ENCODE data around the gene GLYATL1B.
"Not testable (repeated sequence)": the region's sequence is repeated elsewhere in the genome, so short reads cannot be mapped to it uniquely, and the experiment has no call there.

Gene GLYATL1B

DNA sequence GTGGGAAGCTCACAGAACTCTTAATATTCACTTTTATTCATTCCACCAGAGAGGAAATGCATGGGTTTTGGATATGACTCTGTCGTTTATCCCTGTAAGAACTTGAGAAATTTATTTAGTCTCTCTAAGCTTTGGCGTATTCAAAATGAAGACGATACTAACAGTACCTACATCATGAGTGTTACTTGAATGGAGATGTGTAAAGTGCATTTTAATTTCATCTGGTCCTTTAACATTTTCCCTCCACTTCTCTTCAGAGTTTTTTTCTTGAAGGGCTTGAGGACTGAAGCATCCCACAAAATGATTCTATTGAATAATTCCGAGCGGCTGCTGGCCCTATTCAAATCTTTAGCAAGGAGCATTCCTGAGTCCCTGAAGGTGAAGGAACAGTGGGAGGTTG lies at the start of gene GLYATL1B:
Gene GLYATL1B, plus strand, starts transcription at position 301 of the 400 bp plus-strand sequence. Its CDS starts 0 bp downstream, at position 301.
- not testable (repeated sequence) for DNase-seq (ENCODE audit: low spot score)

- not testable (repeated sequence) for DNase-seq (ENCODE audit: low spot score)
These were observed 49.6 kb upstream of the GLYATL1B start for GRCh38 chr11:59036542-59036941.

DNA sequence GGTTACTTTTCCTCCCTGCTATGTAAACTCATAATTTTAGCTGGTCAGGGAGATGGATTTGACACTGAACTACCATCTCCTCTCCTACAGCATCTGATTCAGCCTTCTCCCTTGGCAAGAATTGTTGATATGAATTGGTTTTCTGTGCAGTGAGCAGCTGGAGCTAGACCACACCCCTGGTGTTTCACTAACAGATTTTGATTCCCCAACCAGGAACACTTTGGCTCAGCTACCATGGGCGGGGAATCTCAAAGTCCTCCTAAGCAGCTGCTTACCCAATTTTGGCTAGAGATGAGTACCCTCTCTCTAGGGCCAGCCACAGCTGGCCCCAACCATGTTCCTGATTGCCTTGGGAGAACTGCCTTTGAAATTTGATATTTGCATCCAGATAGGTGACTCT lies 48.7 kb upstream of the GLYATL1B start:
- DNase-seq (ENCODE audit: low spot score) = peak; percentile 12

DNA sequence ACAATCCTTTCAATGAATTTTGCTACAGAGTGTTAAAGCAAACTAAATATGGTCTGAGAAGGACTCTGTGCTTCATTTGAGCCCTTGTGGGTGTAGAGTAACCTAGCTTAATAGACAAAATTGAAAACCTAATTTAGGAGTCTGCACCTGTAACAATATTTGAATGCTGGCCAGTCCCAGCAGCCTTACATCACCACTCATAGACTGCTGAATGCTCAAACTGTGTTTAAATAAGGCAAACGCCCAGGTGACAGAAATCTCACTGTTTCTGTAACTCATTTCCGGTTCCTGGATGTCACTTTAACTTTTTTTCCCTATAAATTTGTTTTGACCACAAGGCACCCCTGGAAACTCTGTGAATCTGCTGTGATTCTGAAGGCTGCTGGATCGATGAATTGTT lies 45.5 kb upstream of the GLYATL1B start:
- no peak for DNase-seq (ENCODE audit: low spot score)

DNA sequence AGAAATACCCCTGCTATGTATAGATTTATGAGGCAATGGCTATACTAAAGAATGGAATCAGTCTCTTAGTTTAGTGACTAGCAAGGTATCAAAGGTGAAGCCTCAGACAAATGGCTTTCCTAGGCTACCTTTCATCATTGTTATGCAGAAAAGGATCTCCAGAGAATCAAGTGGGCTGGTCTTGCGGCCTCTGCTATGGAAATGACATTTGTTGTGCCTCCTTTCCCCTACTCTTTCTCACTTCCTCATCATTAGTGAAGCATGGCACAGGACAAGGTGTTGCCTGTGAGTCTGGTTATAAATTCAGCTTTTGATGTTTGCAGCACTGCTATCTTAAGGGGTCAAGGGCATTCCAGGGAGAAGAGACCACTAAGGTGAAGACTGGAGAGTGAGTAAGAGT lies 34.7 kb upstream of the GLYATL1B start:
- DNase-seq (ENCODE audit: low spot score) = not testable (repeated sequence)

- DNase-seq (ENCODE audit: low spot score) = not testable (repeated sequence)
These were observed 33.8 kb upstream of the GLYATL1B start for GRCh38 chr11:59052355-59052754.

DNA sequence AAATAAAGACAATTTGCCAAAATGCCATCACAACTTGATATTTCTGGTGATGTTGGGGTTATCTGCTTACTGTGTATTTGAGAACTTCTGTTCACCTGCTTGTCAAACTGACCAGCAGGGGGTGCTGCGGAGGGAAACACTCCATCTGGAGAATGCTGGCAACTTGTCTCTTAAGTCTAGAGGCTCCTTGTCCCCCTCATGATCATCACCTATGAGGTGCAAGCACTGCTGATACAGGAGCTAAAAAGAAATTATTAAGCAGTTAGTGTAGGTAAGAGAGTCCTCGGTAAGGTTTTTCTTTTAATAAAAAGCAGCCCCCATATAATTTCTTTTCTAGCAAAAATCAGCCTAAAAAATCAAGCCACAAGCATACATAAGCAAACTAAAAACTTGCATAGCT lies 32.7 kb upstream of the GLYATL1B start:
- peak; percentile 29 for DNase-seq (ENCODE audit: low spot score)

- peak; percentile 84 for DNase-seq (ENCODE audit: low spot score)
These were observed 27.7 kb upstream of the GLYATL1B start for GRCh38 chr11:59058120-59059033.

DNA sequence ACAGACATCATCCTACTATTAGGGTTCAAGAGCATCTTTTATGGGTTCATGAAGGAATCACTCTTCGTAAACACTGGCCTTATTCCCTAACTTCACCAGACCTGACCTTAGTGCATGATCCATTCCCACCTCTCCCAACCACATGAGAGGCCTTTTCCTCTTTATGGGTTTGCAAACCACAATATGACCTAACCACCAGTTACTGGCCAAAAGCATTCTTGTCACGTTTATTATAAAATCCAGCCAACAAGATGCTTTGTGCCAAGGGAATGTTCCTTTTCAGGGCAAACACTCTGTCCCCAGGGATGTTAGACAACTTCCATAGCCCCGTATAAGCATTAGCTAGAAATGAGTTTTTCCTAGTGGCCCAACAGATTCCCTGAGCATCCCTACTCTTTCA lies 26.0 kb upstream of the GLYATL1B start:
- DNase-seq (ENCODE audit: low spot score) = not testable (repeated sequence)

GRCh38 chr11:59062602-59063529 lies 23.2 kb upstream of the GLYATL1B start:
- no peak for DNase-seq (ENCODE audit: low spot score)

GRCh38 chr11:59063996-59064727 lies 21.9 kb upstream of the GLYATL1B start:
- not testable (repeated sequence) for DNase-seq (ENCODE audit: low spot score)

GRCh38 chr11:59069087-59069486 lies 17.0 kb upstream of the GLYATL1B start:
- no peak for DNase-seq (ENCODE audit: low spot score)

DNA sequence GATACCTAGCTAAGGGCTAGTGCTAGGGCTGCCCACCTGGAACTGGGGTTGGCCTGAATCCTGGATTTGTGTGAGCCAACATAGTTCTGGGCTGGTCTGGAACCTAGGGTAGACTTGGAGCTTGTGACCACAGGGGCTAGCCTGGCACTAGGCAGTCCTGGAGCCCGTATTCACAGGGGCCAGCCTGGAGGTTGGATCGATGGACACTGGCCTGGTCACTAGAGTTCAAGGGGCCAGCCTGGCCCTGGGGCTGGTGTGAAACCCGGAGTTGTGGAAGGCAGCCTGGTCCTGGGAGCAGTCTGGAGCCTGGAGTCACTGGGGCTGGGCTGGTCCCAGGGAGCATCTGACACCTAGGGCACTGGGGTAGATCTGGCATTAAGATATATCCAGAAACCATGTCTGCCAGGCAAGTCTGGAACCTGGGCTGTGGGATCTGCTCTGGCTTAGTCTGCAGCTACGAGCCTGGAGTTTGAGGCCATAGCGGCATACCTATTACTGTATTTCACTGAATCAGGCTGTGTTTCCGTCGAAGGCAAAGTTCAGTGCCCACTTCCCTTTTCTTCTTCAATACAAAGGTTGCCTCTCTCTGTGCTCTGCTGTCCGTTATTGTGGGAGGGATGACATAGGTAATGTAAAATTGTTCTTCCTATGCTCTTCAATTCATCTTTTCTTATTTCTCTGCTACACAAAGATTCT lies 9.1 kb upstream of the GLYATL1B start:
- DNase-seq (ENCODE audit: low spot score) = no peak

DNA sequence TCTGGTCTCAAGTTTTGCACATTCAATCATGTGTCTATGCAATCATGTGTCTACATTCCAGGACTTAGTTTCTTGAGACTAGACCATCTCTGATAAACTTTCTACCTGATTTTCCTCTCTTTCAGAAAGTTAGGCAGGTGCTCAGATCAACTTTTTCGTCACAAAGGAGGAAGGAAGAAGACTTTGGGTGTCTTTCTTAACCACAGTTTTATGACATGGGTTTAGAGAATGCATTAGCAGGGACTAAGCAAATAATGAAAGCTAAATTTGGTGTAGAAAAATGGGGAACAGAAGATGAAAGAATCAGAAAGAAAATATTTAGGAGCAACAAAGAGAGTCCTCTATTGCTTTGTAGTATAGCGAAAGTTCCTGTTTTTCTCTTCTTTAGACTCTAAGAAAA lies 7.7 kb upstream of the GLYATL1B start:
- no peak for DNase-seq (ENCODE audit: low spot score)

DNA sequence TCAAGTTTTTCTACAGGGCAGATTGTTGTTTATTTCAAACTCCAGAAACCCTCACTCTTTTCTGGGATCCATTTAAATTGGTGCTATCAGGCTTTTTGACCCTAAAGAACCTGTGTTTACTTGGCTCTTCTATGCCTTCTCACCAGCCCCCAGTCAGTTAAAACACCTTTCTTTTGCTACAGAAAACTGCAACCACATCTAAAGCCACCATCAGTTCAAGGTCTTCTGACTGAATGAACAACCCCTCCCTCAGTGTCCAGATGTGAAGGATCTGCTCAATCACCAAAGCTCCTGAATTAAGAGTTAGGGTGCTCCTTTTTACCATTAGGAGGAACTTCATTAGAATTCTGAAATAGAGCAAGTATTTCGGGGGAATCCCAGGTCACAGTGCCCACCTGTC lies 7.0 kb upstream of the GLYATL1B start:
- no peak for DNase-seq (ENCODE audit: low spot score)

GRCh38 chr11:59080421-59080820 lies 5.7 kb upstream of the GLYATL1B start:
- DNase-seq (ENCODE audit: low spot score) = not testable (repeated sequence)

- not testable (repeated sequence) for DNase-seq (ENCODE audit: low spot score)
These were observed 4.6 kb upstream of the GLYATL1B start for GRCh38 chr11:59081430-59082020.

- no peak for DNase-seq (ENCODE audit: low spot score)
These were observed 2.1 kb downstream of the GLYATL1B start for GRCh38 chr11:59088162-59088561.

DNA sequence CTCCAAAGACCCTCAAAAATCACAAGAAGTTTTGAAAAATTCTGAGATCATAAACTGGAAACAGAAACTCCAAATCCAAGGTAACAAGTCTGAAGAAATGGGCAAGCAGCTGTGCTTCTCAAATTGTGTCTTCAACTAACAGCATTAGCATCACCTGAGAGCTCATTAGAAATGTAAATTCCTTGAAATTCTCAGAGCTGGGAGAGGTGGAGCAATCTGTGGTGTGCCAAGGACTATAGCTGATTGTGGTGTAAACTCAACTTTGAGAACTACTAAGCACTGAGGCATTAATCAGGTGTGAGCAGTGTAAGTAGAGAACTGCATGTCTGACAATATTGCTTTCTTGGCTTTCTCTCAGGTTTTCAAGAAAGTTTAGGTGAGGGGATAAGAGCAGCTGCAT lies 7.5 kb downstream of the GLYATL1B start:
- DNase-seq (ENCODE audit: low spot score) = not testable (repeated sequence)

DNA sequence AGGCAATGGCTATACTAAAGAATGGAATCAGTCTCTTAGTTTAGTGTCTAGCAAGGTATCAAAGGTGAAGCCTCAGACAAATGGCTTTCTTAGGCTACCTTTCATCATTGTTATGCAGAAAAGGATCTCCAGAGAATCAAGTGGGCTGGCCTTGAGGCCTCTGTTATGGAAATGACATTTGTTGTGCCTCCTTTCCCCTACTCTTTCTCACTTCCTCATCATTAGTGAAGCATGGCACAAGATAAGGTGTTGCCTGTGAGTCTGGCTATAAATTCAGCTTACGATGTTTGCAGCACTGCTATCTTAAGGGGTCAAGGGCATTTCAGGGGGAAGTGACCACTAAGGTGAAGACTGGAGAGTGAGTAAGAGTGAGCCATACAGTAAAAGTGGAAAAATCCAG lies 9.1 kb downstream of the GLYATL1B start:
- not testable (repeated sequence) for DNase-seq (ENCODE audit: low spot score)
